CD14-positive monocyte (primary cell): Measurements from ENCODE around the gene FOXL2NB. TPM values are rescaled to one million over a fixed set of nuclear protein-coding genes. Genes with fewer than 3 reads are reported as not detected.
A peak's percentile ranks its signal among the peaks of the same experiment; 100 is the strongest.

ENCODE experiments used
- DNase-seq, 3 donors: peaks; one replicate each; pipeline ENCODE4 v3.0.0-alpha.2; 2011 to 2022
- H2AFZ ChIP-seq: 2 replicates; pipeline ENCODE4 v1.6.0; 2012; ENCODE audit warnings: mild to moderate bottlenecking, low read depth, low read length, inconsistent platforms; ENCODE audit not compliant: insufficient read depth, poor library complexity, severe bottlenecking
- H3K27ac ChIP-seq, 2 donors: 1 replicate in 1 of 2; 2 replicates in 1 of 2; pipeline ENCODE4 v1.5.1; 2012 to 2013; ENCODE audit warnings: low read length in 2 of 2, control low read depth in 1 of 2, inconsistent platforms in 1 of 2, low read depth in 1 of 2, mild to moderate bottlenecking in 1 of 2
- H3K27me3 ChIP-seq, 2 donors: one replicate each; pipeline versions ENCODE4 v1.6.0 to v1.6.1; 2011 to 2013; ENCODE audit warnings: low read length in 2 of 2; ENCODE audit not compliant: control insufficient read depth in 2 of 2, insufficient read depth in 2 of 2
- H3K36me3 ChIP-seq, 2 donors: replicated peaks in 1 of 2; 1 replicate in 1 of 2; 2 replicates in 1 of 2; pipeline versions ENCODE4 v1.5.1 to v1.6.1; 2012 to 2013; ENCODE audit warnings: low read length in 2 of 2, control low read depth in 1 of 2, inconsistent platforms in 1 of 2, mild to moderate bottlenecking in 1 of 2; ENCODE audit not compliant: insufficient read depth in 2 of 2, control insufficient read depth in 1 of 2
- H3K4me1 ChIP-seq, 2 donors: 1 replicate in 1 of 2; 2 replicates in 1 of 2; pipeline versions ENCODE4 v1.5.1 to v1.6.1; 2012 to 2013; ENCODE audit warnings: low read length in 2 of 2, control low read depth in 1 of 2, inconsistent platforms in 1 of 2, mild to moderate bottlenecking in 1 of 2, moderate library complexity in 1 of 2; ENCODE audit not compliant: insufficient read depth in 2 of 2, control insufficient read depth in 1 of 2
- H3K4me2 ChIP-seq: replicated peaks from 2 replicates; pipeline ENCODE3; 2012; ENCODE audit warnings: low read length, moderate library complexity, mild to moderate bottlenecking; ENCODE audit not compliant: poor library complexity, severe bottlenecking; ENCODE audit errors: extremely low read depth
- H3K4me3 ChIP-seq, 3 experiments: fragments of 200-600 bp in 1 of 3; sonication (generic) in 1 of 3; replicated peaks in 1 of 3; 1 replicate in 2 of 3; 2 replicates in 1 of 3; pipeline ENCODE4 v1.5.1; 2011 to 2013; ENCODE audit warnings: low read length in 3 of 3, mild to moderate bottlenecking in 3 of 3, control low read depth in 2 of 3, low read depth in 2 of 3, inconsistent platforms in 1 of 3, moderate library complexity in 1 of 3
- H3K79me2 ChIP-seq: 2 replicates; pipeline ENCODE4 v1.6.0; 2012; ENCODE audit warnings: mild to moderate bottlenecking, control low read depth, inconsistent platforms, low read length, moderate library complexity; ENCODE audit not compliant: insufficient read depth
- H3K9ac ChIP-seq: 2 replicates; pipeline ENCODE4 v1.6.0; 2017; ENCODE audit warnings: low read length, mild to moderate bottlenecking; ENCODE audit not compliant: insufficient read depth, poor library complexity, severe bottlenecking
- H3K9me3 ChIP-seq, 2 donors: replicated peaks in 1 of 2; 1 replicate in 1 of 2; 2 replicates in 1 of 2; pipeline versions ENCODE4 v1.5.1 to v1.6.1; 2012 to 2013; ENCODE audit warnings: low read length in 2 of 2, control low read depth in 1 of 2; ENCODE audit not compliant: control insufficient read depth in 1 of 2, insufficient read depth in 1 of 2
- H4K20me1 ChIP-seq: 2 replicates; pipeline ENCODE4 v1.6.0; 2012; ENCODE audit warnings: mild to moderate bottlenecking, low read length, control low read depth, moderate library complexity; ENCODE audit not compliant: insufficient read depth
- H3K27ac Mint-ChIP-seq, 7 donors: one replicate each; pipeline ENCODE4 v1.8.0; 2020; ENCODE audit warnings: mild to moderate bottlenecking in 7 of 7, mixed read lengths in 7 of 7, moderate library complexity in 6 of 7, inconsistent platforms in 2 of 7
- H3K27me3 Mint-ChIP-seq, 3 donors: one replicate each; pipeline ENCODE4 v1.8.0; 2021 to 2022; ENCODE audit warnings: low read depth in 3 of 3, mild to moderate bottlenecking in 3 of 3, mixed read lengths in 3 of 3, moderate library complexity in 3 of 3, inconsistent platforms in 1 of 3
- H3K36me3 Mint-ChIP-seq, 2 donors: one replicate each; pipeline ENCODE4 v1.8.0; 2020; ENCODE audit warnings: mixed read lengths in 2 of 2, inconsistent platforms in 1 of 2, mild to moderate bottlenecking in 1 of 2
- H3K4me1 Mint-ChIP-seq: one replicate; pipeline ENCODE4 v1.8.0; 2020; ENCODE audit warnings: mild to moderate bottlenecking, mixed read lengths
- H3K4me3 Mint-ChIP-seq, 2 donors: one replicate each; pipeline ENCODE4 v1.8.0; 2020; ENCODE audit warnings: mild to moderate bottlenecking in 2 of 2, mixed read lengths in 2 of 2, moderate library complexity in 1 of 2
- H3K9me3 Mint-ChIP-seq, 7 donors: one replicate each; pipeline ENCODE4 v1.8.0; 2020 to 2022; ENCODE audit warnings: mixed read lengths in 7 of 7, mild to moderate bottlenecking in 6 of 7, moderate library complexity in 6 of 7, inconsistent platforms in 2 of 7
- WGBS: methylation state at CpG from one replicate; pipeline ENCODE4 v1.1.5; 2013; ENCODE audit warnings: missing lambda C conversion rate; ENCODE audit not compliant: insufficient coverage; 5-methylcytosine and 5-hydroxymethylcytosine counted together
- intact Hi-C, 2 donors: fragments of 100-400 bp; cut with micrococcal nuclease; formaldehyde crosslinking; loops; one replicate each; pipeline versions ENCODE4 v1.15.0 to v1.15.1; 2023
- polyA plus RNA-seq, 3 donors: library from polyadenylated mRNA; depleted of rRNA in 1 of 3; unstranded in 2 of 3; stranded (reverse) in 1 of 3; fragments of 300-500 nt in 2 of 3; fragments of >200 nt in 1 of 3; fragmentation: Illumina TruSeq in 2 of 3; gene quantifications; 1 replicate in 2 of 3; 2 replicates in 1 of 3; pipeline ENCODE4 v1.2.3, GENCODE V29; 2012 to 2021
- TF ChIP-seq, protein P1 (sequence below): fragments of 200-600 bp; IDR thresholded peaks from one replicate; pipeline ENCODE4 v1.8.0; 2022; ENCODE audit warnings: antibody characterized with exemption, mild to moderate bottlenecking

The FOXL2NB gene
- polyA plus RNA-seq, 3 donors = not detected

DNA sequence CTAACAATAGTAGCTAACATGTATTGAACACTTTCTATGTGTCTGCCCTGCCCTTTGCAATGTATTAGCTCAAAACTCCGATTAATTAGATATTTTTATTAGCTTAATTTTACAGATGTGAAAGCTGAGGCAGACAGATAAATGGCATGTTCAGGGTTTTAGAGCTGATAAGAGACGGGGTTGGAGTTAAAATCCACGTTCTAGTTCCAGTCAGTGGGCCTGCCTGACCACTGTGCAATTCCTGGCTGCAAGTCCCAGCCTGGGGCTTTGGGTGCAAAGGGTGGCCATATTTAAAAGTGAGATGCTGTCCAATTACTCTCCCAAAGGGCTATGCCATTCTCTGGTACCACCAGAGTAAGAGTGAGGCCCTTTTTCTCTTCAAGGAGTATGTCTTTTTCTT, 33.3 kb upstream of the FOXL2NB start:
- Mint-ChIP-seq H3K4me3 (no peak overlapping the region), H3K27ac (no peak overlapping the region), H3K4me1 (peaks cover 23% of the 10 kb centered on the region), H3K27me3 (peaks cover 3 to 7% (median 6%) of the 10 kb centered on the region in 3 donors), H3K36me3 (no peaks in the 10 kb centered on the region), H3K9me3 (no peaks in the 10 kb centered on the region)
- H3K36me3 ChIP-seq = no peaks in the 10 kb centered on the region
- intact Hi-C loops = loop anchor here in 1 of 2 donors (2.0 kb wide), 2 partner anchors 25 to 79 kb away; partner anchors contain the start of gene PIK3CB
- no peak overlapping the region for H3K27ac ChIP-seq
- no peak for DNase-seq
- peaks cover 25 to 31% of the 10 kb centered on the region in 2 donors for H3K4me1 ChIP-seq
- H3K4me3 ChIP-seq = no peak overlapping the region
- H3K79me2 ChIP-seq = no peaks in the 10 kb centered on the region
- TF ChIP-seq, protein P1, sequence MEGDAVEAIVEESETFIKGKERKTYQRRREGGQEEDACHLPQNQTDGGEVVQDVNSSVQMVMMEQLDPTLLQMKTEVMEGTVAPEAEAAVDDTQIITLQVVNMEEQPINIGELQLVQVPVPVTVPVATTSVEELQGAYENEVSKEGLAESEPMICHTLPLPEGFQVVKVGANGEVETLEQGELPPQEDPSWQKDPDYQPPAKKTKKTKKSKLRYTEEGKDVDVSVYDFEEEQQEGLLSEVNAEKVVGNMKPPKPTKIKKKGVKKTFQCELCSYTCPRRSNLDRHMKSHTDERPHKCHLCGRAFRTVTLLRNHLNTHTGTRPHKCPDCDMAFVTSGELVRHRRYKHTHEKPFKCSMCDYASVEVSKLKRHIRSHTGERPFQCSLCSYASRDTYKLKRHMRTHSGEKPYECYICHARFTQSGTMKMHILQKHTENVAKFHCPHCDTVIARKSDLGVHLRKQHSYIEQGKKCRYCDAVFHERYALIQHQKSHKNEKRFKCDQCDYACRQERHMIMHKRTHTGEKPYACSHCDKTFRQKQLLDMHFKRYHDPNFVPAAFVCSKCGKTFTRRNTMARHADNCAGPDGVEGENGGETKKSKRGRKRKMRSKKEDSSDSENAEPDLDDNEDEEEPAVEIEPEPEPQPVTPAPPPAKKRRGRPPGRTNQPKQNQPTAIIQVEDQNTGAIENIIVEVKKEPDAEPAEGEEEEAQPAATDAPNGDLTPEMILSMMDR = no peak
- WGBS = 100% methylated on average over 2 of the region's 3 CpGs
- H4K20me1 ChIP-seq = no peaks in the 10 kb centered on the region
- no peak overlapping the region for H2AFZ ChIP-seq
- no peak overlapping the region for H3K4me2 ChIP-seq
- no peaks in the 10 kb centered on the region for H3K27me3 ChIP-seq
- H3K9me3 ChIP-seq = no peaks in the 10 kb centered on the region
- H3K9ac ChIP-seq = no peak overlapping the region

GRCh38 chr3:138914870-138915502, 32.0 kb upstream of the FOXL2NB start:
- no peaks in the 10 kb centered on the region for H3K9me3 Mint-ChIP-seq

More at GRCh38 chr3:138914870-138915502, 32.0 kb upstream of the FOXL2NB start:
- Histone ChIP-seq H2AFZ (peak overlapping the region; percentile 97), H3K36me3 (no peaks in the 10 kb centered on the region), H4K20me1 (no peaks in the 10 kb centered on the region), H3K4me2 (peak overlapping the region; percentile 88), H3K79me2 (no peaks in the 10 kb centered on the region), H3K27ac (peak overlapping the region; percentile 69 to 92), H3K27me3 (no peaks in the 10 kb centered on the region), H3K4me3 (peak overlapping the region; percentile 62 to 100 (median 79)), H3K9me3 (no peaks in the 10 kb centered on the region), H3K9ac (peak overlapping the region; percentile 91), H3K4me1 (peaks cover 13 to 18% of the 10 kb centered on the region in 2 donors)
- TF ChIP-seq, protein P1 = no peak
- Mint-ChIP-seq H3K27ac (peak overlapping the region; percentile 77 to 96 (median 91)), H3K36me3 (no peaks in the 10 kb centered on the region), H3K4me3 (peak overlapping the region; percentile 85 to 92), H3K4me1 (peaks cover 11% of the 10 kb centered on the region), H3K27me3 (peaks cover 3 to 7% (median 6%) of the 10 kb centered on the region in 3 donors)
- peak; percentile 68 to 87 (median 85) for DNase-seq
- intact Hi-C loops = loop anchor here (2.0 to 5.0 kb wide), 6 partner anchors 26 to 323 kb away; partner anchors contain the start of genes PIK3CB (in 2 of the 2) and CEP70 (in 1 of the 2)
- 2% methylated on average over 18 of the region's 19 CpGs for WGBS
